Caco-2 (cell line): ENCODE results near the gene CBX1. TPM values are rescaled to one million over a fixed set of nuclear protein-coding genes. Genes with fewer than 3 reads are reported as not detected.

Experiments used
- BruUV-seq: library from RNA; stranded (reverse); fragments of 400-500 nt; replicated peaks from 2 replicates; lab custom pipeline; 2021; lab: Mats Ljungman, UMichigan
- CTCF ChIA-PET: fragments of 300-600 bp; sonication (Branson Sonifier 250); formaldehyde crosslinking; loops from one replicate; lab custom pipeline; 2022; ENCODE audit warnings: antibody characterized with exemption; lab: Charles Lee
- POLR2A ChIA-PET: fragments of 300-600 bp; sonication (Branson Sonifier 250); formaldehyde crosslinking; loops from one replicate; lab custom pipeline; 2022; ENCODE audit warnings: antibody characterized with exemption; lab: Charles Lee
- DNase-seq, 2 experiments: peaks; one replicate each; pipeline versions ENCODE4 v3.0.0 to v3.0.0-alpha.2; 2020 to 2022
- H3K27me3 ChIP-seq: replicated peaks from 2 replicates; pipeline ENCODE4 v1.6.0; 2011; ENCODE audit warnings: low read length; ENCODE audit not compliant: control insufficient read depth, insufficient read depth
- H3K36me3 ChIP-seq: 2 replicates; pipeline ENCODE4 v1.5.1; 2011; ENCODE audit warnings: low read length; ENCODE audit not compliant: control insufficient read depth, insufficient read depth
- H3K4me1 ChIP-seq: fragments of 250-450 bp; sonication (Bioruptor Pico); 2 replicates; pipeline ENCODE4 v1.5.1; 2020; ENCODE audit warnings: mild to moderate bottlenecking
- H3K4me3 ChIP-seq: 2 replicates; pipeline ENCODE4 v1.5.1; 2011; ENCODE audit warnings: low read depth, mild to moderate bottlenecking, control low read depth, low read length
- H3K9me3 ChIP-seq: fragments of 250-450 bp; sonication (Bioruptor Pico); 2 replicates; pipeline ENCODE4 v1.5.1; 2020; ENCODE audit warnings: mild to moderate bottlenecking, moderate library complexity
- H3K27ac Mint-ChIP-seq: one replicate; pipeline ENCODE4 v1.8.0; 2022; ENCODE audit warnings: mixed read lengths; ENCODE audit not compliant: unreplicated experiment
- H3K27me3 Mint-ChIP-seq: one replicate; pipeline ENCODE4 v1.8.0; 2022; ENCODE audit warnings: mixed read lengths; ENCODE audit not compliant: insufficient read depth, unreplicated experiment
- H3K36me3 Mint-ChIP-seq: one replicate; pipeline ENCODE4 v1.8.0; 2022; ENCODE audit warnings: mild to moderate bottlenecking, mixed read lengths; ENCODE audit not compliant: insufficient read depth, unreplicated experiment
- H3K4me1 Mint-ChIP-seq: one replicate; pipeline ENCODE4 v1.8.0; 2022; ENCODE audit warnings: low read depth, mixed read lengths; ENCODE audit not compliant: unreplicated experiment
- H3K4me3 Mint-ChIP-seq: one replicate; pipeline ENCODE4 v1.8.0; 2022; ENCODE audit warnings: mild to moderate bottlenecking, moderate library complexity, mixed read lengths; ENCODE audit not compliant: unreplicated experiment
- H3K9me3 Mint-ChIP-seq: one replicate; pipeline ENCODE4 v1.8.0; 2022; ENCODE audit warnings: mixed read lengths; ENCODE audit not compliant: unreplicated experiment
- CTCF ChIP-seq, 2 experiments: fragments of 200-600 bp in 1 of 2; IDR thresholded peaks; 1 replicate in 1 of 2; 2 replicates in 1 of 2; pipeline versions ENCODE4 v1.5.1 to v1.8.0; 2011 to 2022; ENCODE audit warnings: antibody characterized with exemption in 1 of 2, control low read depth in 1 of 2, inconsistent platforms in 1 of 2, low read depth in 1 of 2, low read length in 1 of 2, mild to moderate bottlenecking in 1 of 2, moderate library complexity in 1 of 2; ENCODE audit not compliant: insufficient read depth in 1 of 2, severe bottlenecking in 1 of 2, unreplicated experiment in 1 of 2
- intact Hi-C: fragments of 100-400 bp; cut with micrococcal nuclease; formaldehyde crosslinking; loops from one replicate; pipeline ENCODE4 v1.10.0; 2022; ENCODE audit not compliant: unreplicated experiment
- microRNA-seq: library from miRNA; unstranded; fragments of <30 nt; microRNA quantifications from one replicate; pipeline ENCODE4 v1.2.0, GENCODE V29; 2022
- total RNA-seq: library from RNA; stranded (reverse); gene quantifications from 2 replicates; pipeline ENCODE4 v1.2.3, GENCODE V29; 2022

The CBX1 gene
- total RNA-seq, 1 experiment from 2014 or later, result 213 TPM

GRCh38 chr17:48023400-48024148 is 77.7 kb downstream of the CBX1 start:
- Histone ChIP-seq H3K36me3 (no peaks in the 10 kb centered on the region), H3K27me3 (peaks cover 5% of the 10 kb centered on the region), H3K4me3 (peak overlapping the region; percentile 36), H3K9me3 (no peaks in the 10 kb centered on the region), H3K4me1 (peaks cover 26% of the 10 kb centered on the region)
- intact Hi-C loops, result loop anchor here (2.0 to 10.0 kb wide), 3 partner anchors 77 to 595 kb away; partner anchors contain the start of gene CBX1
- POLR2A ChIA-PET, result interaction anchor here (0.6 kb wide), 1 partner anchor 39 kb away, joined by 5 read pairs; no protein-coding TSS in a partner anchor
- Mint-ChIP-seq H3K4me1 (peaks cover 34% of the 10 kb centered on the region), H3K4me3 (peak overlapping the region; percentile 87), H3K27me3 (peaks cover 20% of the 10 kb centered on the region), H3K36me3 (peaks cover 13% of the 10 kb centered on the region), H3K9me3 (no peaks in the 10 kb centered on the region), H3K27ac (no peak overlapping the region)
- peak; percentile 21 to 51 for TF ChIP-seq CTCF (IDR thresholded peaks at IDR 0.05; ENCODE audit: insufficient read depth in 1 of 2, low read depth in 1 of 2, low read length in 1 of 2, severe bottlenecking in 1 of 2, unreplicated experiment in 1 of 2)
- peak; percentile 68 to 84 for DNase-seq
- no TSS peak for BruUV-seq
- CTCF ChIA-PET, result no interaction called here

GRCh38 chr17:48022901-48023300 is 78.4 kb downstream of the CBX1 start:
- peak overlapping the region; percentile 87 for H3K4me3 Mint-ChIP-seq
- H3K4me1 ChIP-seq, result peaks cover 26% of the 10 kb centered on the region
- no peaks in the 10 kb centered on the region for H3K36me3 ChIP-seq
- BruUV-seq, result no TSS peak
- H3K4me1 Mint-ChIP-seq, result peaks cover 34% of the 10 kb centered on the region
- H3K36me3 Mint-ChIP-seq, result peaks cover 13% of the 10 kb centered on the region
- CTCF ChIA-PET, result interaction anchor here (0.7 to 1.6 kb wide), 2 partner anchors 45 to 66 kb away, joined by 3 to 6 read pairs; no protein-coding TSS in a partner anchor
- peaks cover 5% of the 10 kb centered on the region for H3K27me3 ChIP-seq
- H3K9me3 ChIP-seq, result no peaks in the 10 kb centered on the region
- no peak for DNase-seq
- intact Hi-C loops, result loop anchor here (10.0 kb wide), 1 partner anchor 312 kb away; no protein-coding TSS in a partner anchor
- no peaks in the 10 kb centered on the region for H3K9me3 Mint-ChIP-seq
- H3K27me3 Mint-ChIP-seq, result peaks cover 20% of the 10 kb centered on the region
- POLR2A ChIA-PET, result no interaction called here
- no peak for TF ChIP-seq CTCF (IDR thresholded peaks at IDR 0.05; ENCODE audit: insufficient read depth in 1 of 2, low read depth in 1 of 2, low read length in 1 of 2, severe bottlenecking in 1 of 2, unreplicated experiment in 1 of 2)
- no peak overlapping the region for H3K27ac Mint-ChIP-seq
- H3K4me3 ChIP-seq, result no peak overlapping the region

GRCh38 chr17:48021934-48022333 is 79.3 kb downstream of the CBX1 start:
- intact Hi-C loops, result loop anchor here (10.0 kb wide), 1 partner anchor 313 kb away; no protein-coding TSS in a partner anchor
- BruUV-seq, result no TSS peak
- ChIA-PET CTCF (interaction anchor here (0.6 to 2.7 kb wide), 6 partner anchors 10 to 62 kb away, joined by 3 to 17 read pairs (median 4); partner anchors contain the start of gene CDK5RAP3), POLR2A (interaction anchor here (0.6 kb wide), 1 partner anchor 49 kb away, joined by 5 read pairs; no protein-coding TSS in a partner anchor)
- Mint-ChIP-seq H3K9me3 (no peaks in the 10 kb centered on the region), H3K4me1 (peaks cover 27% of the 10 kb centered on the region), H3K4me3 (no peak overlapping the region), H3K36me3 (peaks cover 13% of the 10 kb centered on the region), H3K27ac (no peak overlapping the region), H3K27me3 (peaks cover 20% of the 10 kb centered on the region)
- DNase-seq, result no peak
- Histone ChIP-seq H3K9me3 (no peaks in the 10 kb centered on the region), H3K36me3 (no peaks in the 10 kb centered on the region), H3K27me3 (peaks cover 5% of the 10 kb centered on the region), H3K4me1 (peaks cover 25% of the 10 kb centered on the region), H3K4me3 (no peak overlapping the region)
- no peak for TF ChIP-seq CTCF (IDR thresholded peaks at IDR 0.05; ENCODE audit: insufficient read depth in 1 of 2, low read depth in 1 of 2, low read length in 1 of 2, severe bottlenecking in 1 of 2, unreplicated experiment in 1 of 2)

Small RNA genes lying within 50 kb of the gene (microRNA-seq; reads per million reads assigned to microRNA genes)
- 74.7 reads per million, percentile 69 among the genes with 10 or more reads in this experiment for gene MIR152

Other genes starting within 250 kb of the CBX1 start
- gene SP2, start 205.2 kb downstream of the CBX1 start, total RNA-seq, result 24.8 and 25.2 TPM in 2 replicates
- gene PNPO, start 159.9 kb downstream of the CBX1 start, total RNA-seq, result 110 and 118 TPM in 2 replicates
- 24.3 and 30.5 TPM in 2 replicates for gene PRR15L, start 143.6 kb downstream of the CBX1 start, total RNA-seq
- 425 and 427 TPM in 2 replicates for gene CDK5RAP3, start 130.4 kb downstream of the CBX1 start, total RNA-seq
- 2.0 and 6.7 TPM in 2 replicates for gene COPZ2, start 63.7 kb downstream of the CBX1 start, total RNA-seq
- 322 and 356 TPM in 2 replicates for gene NFE2L1, start 53.1 kb downstream of the CBX1 start, total RNA-seq
- gene SNX11, start 6.3 kb upstream of the CBX1 start, total RNA-seq, result 36.7 and 40.7 TPM in 2 replicates